Measurements from ENCODE around the gene KMT5B. TPM values are rescaled to one million over a fixed set of nuclear protein-coding genes. Genes with fewer than 3 reads are reported as not detected.

KMT5B gene
- total and polyA plus RNA-seq, 2 of the 4 experiments (the other 2 are of a cell fraction): 11.2 to 13.4 TPM

DNA sequence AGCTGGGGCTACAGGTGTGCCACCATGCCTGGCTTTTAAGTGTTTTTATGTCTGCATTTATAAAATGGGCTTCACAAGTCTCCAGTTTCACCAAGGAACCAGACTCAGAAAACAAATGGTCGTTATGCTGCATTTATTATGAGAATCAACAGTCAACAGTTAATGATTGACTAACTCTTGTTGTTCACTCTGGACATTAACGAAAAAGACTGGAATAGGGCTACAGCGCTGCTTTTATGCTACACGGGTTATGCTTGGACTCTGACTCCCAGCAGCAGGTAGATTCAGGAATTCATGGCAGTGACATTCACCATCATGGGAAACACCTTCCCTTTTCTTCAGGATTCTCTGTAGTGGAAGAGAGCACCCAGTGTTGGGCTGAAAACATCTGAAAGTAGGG lies 47.5 kb downstream of the KMT5B start:
- H2BK15ac ChIP-seq (ENCODE audit: low read depth, low read length): no peak overlapping the region
- no peak overlapping the region for H3K23ac ChIP-seq (ENCODE audit: low read depth, low read length)
- H3K27me3 ChIP-seq (ENCODE audit: control insufficient read depth, insufficient read depth, low read length): no peaks in the 10 kb centered on the region
- intact Hi-C loops (cut with micrococcal nuclease): no loop called here
- no peak overlapping the region for H2AK5ac ChIP-seq (ENCODE audit: low read depth, low read length)
- H2AK9ac ChIP-seq (replicated peaks; ENCODE audit: low read depth, low read length, poor library complexity): no peak overlapping the region
- H3K4me1 ChIP-seq (ENCODE audit: control insufficient read depth, insufficient read depth, low read length): no peaks in the 10 kb centered on the region
- H4K8ac ChIP-seq (ENCODE audit: low read depth in 2 of 2, low read length in 2 of 2): no peak overlapping the region
- no TSS peak for BruUV-seq (replicated peaks)
- no peak for ATAC-seq (ENCODE audit: low read depth)
- ChIA-PET CTCF (no interaction called here), POLR2A (ENCODE audit: unreplicated experiment) (no interaction called here)
- H3K14ac ChIP-seq (replicated peaks; ENCODE audit: low read depth, low read length): no peak overlapping the region
- WGBS, 2 experiments (ENCODE audit: extremely low coverage in 2 of 2, insufficient read length in 1 of 2): 95% methylated on average over 3 of the region's 4 CpGs; no CpG with 5 or more reads in 1 of the 2 experiments
- H3K9me3 ChIP-seq (ENCODE audit: control insufficient read depth, insufficient read depth, low read length): no peaks in the 10 kb centered on the region
- H2AFZ ChIP-seq (replicated peaks; ENCODE audit: low read length, poor library complexity): no peak overlapping the region
- no peak overlapping the region for H3K4me3 ChIP-seq (ENCODE audit: insufficient read depth, low read depth, low read length)
- DNase-seq: no peak
- no peak overlapping the region for H3K9ac ChIP-seq (ENCODE audit: low read depth, low read length)
- no peak overlapping the region for H4K5ac ChIP-seq (ENCODE audit: low read depth, low read length)
- H3K56ac ChIP-seq (ENCODE audit: extremely low read depth, insufficient read depth, low read length): no peak overlapping the region
- H3K79me1 ChIP-seq (ENCODE audit: low read depth in 1 of 2, low read length in 2 of 2): peaks cover 0 to 12% of the 10 kb centered on the region in 2 experiments; a peak in 1 of 4 replicates
- H3K4ac ChIP-seq (ENCODE audit: low read depth, low read length): no peak overlapping the region
- in situ Hi-C loops (cut with MboI; ENCODE audit: low sequenced_read_pairs): no loop called here
- TF ChIP-seq, protein P1, sequence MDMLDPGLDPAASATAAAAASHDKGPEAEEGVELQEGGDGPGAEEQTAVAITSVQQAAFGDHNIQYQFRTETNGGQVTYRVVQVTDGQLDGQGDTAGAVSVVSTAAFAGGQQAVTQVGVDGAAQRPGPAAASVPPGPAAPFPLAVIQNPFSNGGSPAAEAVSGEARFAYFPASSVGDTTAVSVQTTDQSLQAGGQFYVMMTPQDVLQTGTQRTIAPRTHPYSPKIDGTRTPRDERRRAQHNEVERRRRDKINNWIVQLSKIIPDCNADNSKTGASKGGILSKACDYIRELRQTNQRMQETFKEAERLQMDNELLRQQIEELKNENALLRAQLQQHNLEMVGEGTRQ (IDR thresholded peaks at IDR 0.05; ENCODE audit: low read depth, low read length): no peak
- no peak for TF ChIP-seq MXI1 (IDR thresholded peaks at IDR 0.05; ENCODE audit: borderline replicate concordance, low read depth, low read length)
- no peak for TF ChIP-seq RFX5 (IDR thresholded peaks at IDR 0.05; ENCODE audit: low read depth, low read length)
- no peak for TF ChIP-seq FOS (IDR thresholded peaks at IDR 0.05; ENCODE audit: low read depth, low read length)
- TF ChIP-seq RCOR1 (IDR thresholded peaks at IDR 0.05; ENCODE audit: insufficient replicate concordance, low read length): no peak
- no peak for TF ChIP-seq MAFK (IDR thresholded peaks at IDR 0.05; ENCODE audit: low read depth, low read length)
- TF ChIP-seq CEBPB (IDR thresholded peaks at IDR 0.05; ENCODE audit: low read depth, low read length): no peak
- no peak for TF ChIP-seq SMC3 (IDR thresholded peaks at IDR 0.05; ENCODE audit: low read depth, low read length)
- no peak for TF ChIP-seq POLR2A (IDR thresholded peaks at IDR 0.05; ENCODE audit: low read depth, low read length)
- no peak for TF ChIP-seq CHD1 (IDR thresholded peaks at IDR 0.05; ENCODE audit: low read depth, low read length)
- no peak for TF ChIP-seq NFE2L2 (IDR thresholded peaks at IDR 0.05; ENCODE audit: low read depth, low read length)
- TF ChIP-seq, protein P2, sequence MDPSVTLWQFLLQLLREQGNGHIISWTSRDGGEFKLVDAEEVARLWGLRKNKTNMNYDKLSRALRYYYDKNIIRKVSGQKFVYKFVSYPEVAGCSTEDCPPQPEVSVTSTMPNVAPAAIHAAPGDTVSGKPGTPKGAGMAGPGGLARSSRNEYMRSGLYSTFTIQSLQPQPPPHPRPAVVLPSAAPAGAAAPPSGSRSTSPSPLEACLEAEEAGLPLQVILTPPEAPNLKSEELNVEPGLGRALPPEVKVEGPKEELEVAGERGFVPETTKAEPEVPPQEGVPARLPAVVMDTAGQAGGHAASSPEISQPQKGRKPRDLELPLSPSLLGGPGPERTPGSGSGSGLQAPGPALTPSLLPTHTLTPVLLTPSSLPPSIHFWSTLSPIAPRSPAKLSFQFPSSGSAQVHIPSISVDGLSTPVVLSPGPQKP (IDR thresholded peaks at IDR 0.05; ENCODE audit: borderline replicate concordance, low read depth, low read length): no peak
- TF ChIP-seq MAZ (IDR thresholded peaks at IDR 0.05; ENCODE audit: borderline replicate concordance, low read depth, low read length): no peak
- no peak for TF ChIP-seq BHLHE40 (IDR thresholded peaks at IDR 0.05; ENCODE audit: low read depth, low read length)
- TF ChIP-seq, protein P3, sequence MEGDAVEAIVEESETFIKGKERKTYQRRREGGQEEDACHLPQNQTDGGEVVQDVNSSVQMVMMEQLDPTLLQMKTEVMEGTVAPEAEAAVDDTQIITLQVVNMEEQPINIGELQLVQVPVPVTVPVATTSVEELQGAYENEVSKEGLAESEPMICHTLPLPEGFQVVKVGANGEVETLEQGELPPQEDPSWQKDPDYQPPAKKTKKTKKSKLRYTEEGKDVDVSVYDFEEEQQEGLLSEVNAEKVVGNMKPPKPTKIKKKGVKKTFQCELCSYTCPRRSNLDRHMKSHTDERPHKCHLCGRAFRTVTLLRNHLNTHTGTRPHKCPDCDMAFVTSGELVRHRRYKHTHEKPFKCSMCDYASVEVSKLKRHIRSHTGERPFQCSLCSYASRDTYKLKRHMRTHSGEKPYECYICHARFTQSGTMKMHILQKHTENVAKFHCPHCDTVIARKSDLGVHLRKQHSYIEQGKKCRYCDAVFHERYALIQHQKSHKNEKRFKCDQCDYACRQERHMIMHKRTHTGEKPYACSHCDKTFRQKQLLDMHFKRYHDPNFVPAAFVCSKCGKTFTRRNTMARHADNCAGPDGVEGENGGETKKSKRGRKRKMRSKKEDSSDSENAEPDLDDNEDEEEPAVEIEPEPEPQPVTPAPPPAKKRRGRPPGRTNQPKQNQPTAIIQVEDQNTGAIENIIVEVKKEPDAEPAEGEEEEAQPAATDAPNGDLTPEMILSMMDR (conservative IDR thresholded peaks at IDR 0.05; ENCODE audit: low read depth, low read length): no peak
- no peak for TF ChIP-seq RAD21 (IDR thresholded peaks at IDR 0.05; ENCODE audit: low read length)
- dilution Hi-C loops (cut with HindIII; ENCODE audit: low sequenced_read_pairs, unreplicated experiment): no loop called here
- H3K27ac ChIP-seq (ENCODE audit: insufficient read depth, low read length): no peak overlapping the region
- H3K4me2 ChIP-seq (ENCODE audit: low read depth, low read length): no peak overlapping the region
- no peak overlapping the region for H3K18ac ChIP-seq (ENCODE audit: low read depth, low read length)
- H2BK5ac ChIP-seq (ENCODE audit: low read depth, low read length, poor library complexity, severe bottlenecking): no peak overlapping the region
- peaks cover 26% of the 10 kb centered on the region for H3K9me1 ChIP-seq (ENCODE audit: insufficient read depth, low read length)
- peaks cover 6% of the 10 kb centered on the region; the same call in 1 of the 2 replicates for H4K20me1 ChIP-seq (ENCODE audit: insufficient read depth, low read length)
- H2BK120ac ChIP-seq (ENCODE audit: low read depth, low read length): no peak overlapping the region
- peaks cover 46% of the 10 kb centered on the region for H3K36me3 ChIP-seq (ENCODE audit: control insufficient read depth, insufficient read depth, low read length)
- H2BK20ac ChIP-seq (ENCODE audit: low read depth, low read length): no peak overlapping the region
- H4K91ac ChIP-seq (ENCODE audit: insufficient read depth, low read depth, low read length): no peak overlapping the region

Measured in IMR-90 (cell line).